HUES6 (cell line): ENCODE results near the gene DCAKD.

Experiments used
- H3K27ac ChIP-seq: 2 replicates; pipeline ENCODE4 v1.7.0; 2013; ENCODE audit warnings: low read depth, mild to moderate bottlenecking, low read length, inconsistent platforms
- H3K27me3 ChIP-seq: 2 replicates; pipeline ENCODE4 v1.6.1; 2013; ENCODE audit warnings: low read length; ENCODE audit not compliant: control insufficient read depth, insufficient read depth
- H3K36me3 ChIP-seq: 2 replicates; pipeline ENCODE4 v1.6.1; 2013; ENCODE audit warnings: low read length; ENCODE audit not compliant: control insufficient read depth, insufficient read depth
- H3K4me1 ChIP-seq: 2 replicates; pipeline ENCODE4 v1.6.1; 2013; ENCODE audit warnings: low read length; ENCODE audit not compliant: control insufficient read depth, insufficient read depth
- H3K4me3 ChIP-seq: 2 replicates; pipeline ENCODE4 v1.5.1; 2013; ENCODE audit warnings: low read depth, low read length
- H3K9ac ChIP-seq: one replicate; pipeline ENCODE4 v1.6.1; 2013; ENCODE audit warnings: mild to moderate bottlenecking, low read length
- H3K9me3 ChIP-seq: 2 replicates; pipeline ENCODE4 v1.6.1; 2013; ENCODE audit warnings: low read depth, low read length; ENCODE audit not compliant: control insufficient read depth, insufficient read depth

The DCAKD gene

DNA sequence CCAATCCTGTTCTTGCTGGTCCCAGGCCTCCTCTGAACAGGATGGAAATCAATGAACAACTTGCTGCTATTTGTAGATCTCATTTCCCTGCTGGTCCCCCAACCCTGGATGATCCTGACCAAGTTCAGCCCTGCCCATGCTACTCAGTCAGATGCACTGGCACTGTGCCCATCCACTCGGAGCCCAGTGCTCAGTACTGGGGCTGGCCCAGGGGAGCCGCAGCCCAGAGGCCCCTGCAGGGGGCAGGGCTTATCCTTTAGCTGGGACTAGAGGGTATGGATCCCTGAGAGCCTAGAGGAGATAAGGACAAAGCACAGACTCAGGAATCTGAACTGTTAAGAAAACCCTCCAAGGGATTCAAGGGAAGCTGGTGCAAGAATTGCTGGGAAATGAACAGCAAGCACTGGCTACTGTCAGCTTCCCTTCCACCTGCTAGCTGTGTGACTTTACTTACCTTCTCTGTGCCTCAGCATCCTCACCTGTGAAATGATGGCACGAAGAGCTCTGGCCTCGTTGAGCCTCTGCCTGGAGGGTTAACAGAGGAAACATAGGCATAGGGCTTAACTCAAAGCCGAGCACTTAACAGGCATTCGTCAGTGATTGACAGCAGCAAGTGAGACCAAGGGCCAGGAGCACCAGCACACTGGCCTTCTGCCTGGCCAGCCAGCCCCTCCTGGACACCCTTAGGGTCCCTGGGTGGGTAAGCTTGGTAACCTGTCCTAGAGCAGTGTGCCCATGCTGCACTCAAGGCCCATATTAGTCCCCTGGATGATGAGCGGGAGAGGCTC is 53.5 kb downstream of the DCAKD start:
- peaks cover 7% of the 10 kb centered on the region for H3K9me3 ChIP-seq

DNA sequence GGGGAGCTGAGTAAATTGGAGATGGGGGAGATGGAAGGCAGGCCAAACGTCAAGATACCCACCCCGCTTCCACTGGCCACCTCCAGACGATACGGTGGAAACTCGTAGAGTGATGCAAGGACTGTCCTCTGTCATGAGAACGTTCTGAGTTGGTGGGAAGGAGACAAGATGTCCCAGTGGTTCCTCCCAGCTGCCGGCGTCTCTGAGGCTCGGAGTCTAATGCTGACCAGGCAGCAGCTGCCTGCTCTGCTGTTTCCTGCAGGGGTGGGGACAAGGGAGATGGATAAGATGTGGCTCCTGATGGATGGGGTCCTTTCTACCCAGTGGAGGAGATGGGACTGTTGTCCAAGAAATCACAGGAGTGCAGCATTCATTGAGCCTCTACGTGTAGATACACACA is 55.1 kb downstream of the DCAKD start:
- Histone ChIP-seq H3K4me3 (no peak overlapping the region), H3K9ac (no peak overlapping the region), H3K4me1 (peaks cover 6% of the 10 kb centered on the region; the same call in 1 of the 2 replicates), H3K9me3 (peaks cover 7% of the 10 kb centered on the region), H3K27ac (no peak overlapping the region), H3K27me3 (no peaks in the 10 kb centered on the region), H3K36me3 (no peaks in the 10 kb centered on the region)

More for the DNA sequence above, 53.5 kb downstream of the DCAKD start:
- Histone ChIP-seq H3K4me1 (peaks cover under 1% of the 10 kb centered on the region; the same call in 1 of the 2 replicates), H3K27me3 (no peaks in the 10 kb centered on the region), H3K36me3 (no peaks in the 10 kb centered on the region), H3K9ac (no peak overlapping the region), H3K4me3 (no peak overlapping the region), H3K27ac (no peak overlapping the region)

DNA sequence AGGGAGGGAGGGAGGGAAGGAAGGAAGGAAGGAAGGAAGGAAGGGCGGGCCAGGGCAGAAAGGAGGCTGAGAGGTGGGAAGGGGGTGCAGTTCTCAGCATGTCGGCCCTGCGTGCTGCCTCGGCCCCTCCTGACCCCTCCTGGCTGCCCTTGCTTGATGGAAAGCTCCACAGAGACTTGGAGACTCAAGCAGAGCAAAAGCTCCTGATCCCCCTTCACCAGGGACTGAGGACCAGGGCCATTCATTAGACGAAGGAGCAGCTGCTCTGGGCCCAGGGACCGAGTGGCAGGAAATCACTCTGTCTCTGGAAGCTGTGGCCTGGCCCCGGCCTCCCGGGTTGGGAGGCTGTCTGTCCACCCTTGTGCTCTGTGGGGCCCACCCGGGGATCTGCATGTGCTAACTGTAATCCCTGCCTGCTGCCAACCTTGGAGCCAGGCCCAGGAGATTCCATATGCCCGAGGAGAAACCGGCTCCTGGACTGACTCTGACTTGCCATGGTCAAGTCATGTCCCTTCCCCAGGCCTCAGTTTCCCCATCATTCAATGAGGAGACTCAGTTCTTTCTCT is 55.9 kb downstream of the DCAKD start:
- H3K27ac ChIP-seq: no peak overlapping the region
- no peaks in the 10 kb centered on the region for H3K27me3 ChIP-seq
- peaks cover 8% of the 10 kb centered on the region; the same call in 1 of the 2 replicates for H3K4me1 ChIP-seq
- no peaks in the 10 kb centered on the region for H3K36me3 ChIP-seq
- no peak overlapping the region for H3K9ac ChIP-seq
- peaks cover 7% of the 10 kb centered on the region for H3K9me3 ChIP-seq
- no peak overlapping the region for H3K4me3 ChIP-seq

DNA sequence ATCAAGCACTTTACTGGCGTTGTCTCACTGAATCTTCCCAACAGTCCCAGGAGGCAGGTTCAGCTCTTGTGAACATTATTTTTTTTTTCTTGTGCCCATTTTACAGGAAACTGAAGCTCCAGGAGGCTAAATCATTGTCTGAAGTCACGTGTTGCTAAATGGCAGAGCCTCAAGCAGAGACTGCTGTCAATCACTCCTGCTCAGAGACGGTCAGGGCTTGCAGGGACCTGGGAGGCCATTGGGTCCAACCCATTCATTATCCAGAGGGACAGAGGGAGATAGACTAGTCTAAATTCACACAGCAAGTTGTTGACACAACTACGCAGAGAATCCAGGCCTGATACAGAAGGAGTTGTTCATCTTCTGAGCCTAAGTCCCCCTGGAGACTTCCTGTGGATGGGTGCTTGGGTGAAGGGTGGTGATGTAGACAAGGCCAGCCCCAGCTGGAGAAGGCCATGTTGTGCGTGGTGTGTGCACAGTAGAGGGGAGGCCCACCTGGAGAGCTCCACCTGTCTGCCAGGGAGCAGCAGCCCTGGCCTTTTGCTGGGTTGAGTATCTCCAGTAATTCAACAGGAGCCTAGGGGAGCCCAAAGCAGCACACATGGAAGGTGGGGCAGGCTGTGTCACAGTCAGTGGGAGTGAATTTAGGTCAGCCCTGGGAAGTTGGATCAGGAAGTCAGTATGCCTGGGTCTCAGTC is 59.0 kb downstream of the DCAKD start:
- no peaks in the 10 kb centered on the region for H3K27me3 ChIP-seq
- no peak overlapping the region for H3K9ac ChIP-seq
- H3K9me3 ChIP-seq: no peaks in the 10 kb centered on the region

DNA sequence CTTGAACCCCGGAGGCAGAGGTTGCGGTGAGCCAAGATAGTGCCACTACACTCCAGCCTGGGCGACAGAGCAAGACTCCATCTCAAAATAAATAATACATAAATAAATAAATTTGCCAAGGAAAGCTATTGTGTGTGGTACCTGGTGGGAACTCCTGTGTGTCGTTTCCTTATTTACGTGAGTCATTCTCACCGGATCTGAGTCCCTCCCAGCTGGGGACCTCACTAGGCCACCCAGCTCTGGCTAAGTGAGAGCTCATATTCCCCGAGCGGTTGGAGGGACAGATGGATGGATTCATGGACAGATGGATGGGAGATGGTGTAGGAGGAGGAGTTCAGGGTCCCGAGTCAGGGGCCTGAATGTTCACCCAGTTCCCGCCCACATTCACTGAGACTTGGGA is 60.4 kb downstream of the DCAKD start:
- Histone ChIP-seq H3K4me1 (peaks cover 23% of the 10 kb centered on the region), H3K27me3 (peaks cover under 1% of the 10 kb centered on the region; the same call in 1 of the 2 replicates), H3K27ac (no peak overlapping the region), H3K36me3 (no peaks in the 10 kb centered on the region), H3K9me3 (no peaks in the 10 kb centered on the region), H3K4me3 (no peak overlapping the region), H3K9ac (no peak overlapping the region)

More for the DNA sequence above, 59.0 kb downstream of the DCAKD start:
- Histone ChIP-seq H3K27ac (no peak overlapping the region), H3K4me1 (peaks cover 20% of the 10 kb centered on the region), H3K36me3 (no peaks in the 10 kb centered on the region), H3K4me3 (no peak overlapping the region)

DNA sequence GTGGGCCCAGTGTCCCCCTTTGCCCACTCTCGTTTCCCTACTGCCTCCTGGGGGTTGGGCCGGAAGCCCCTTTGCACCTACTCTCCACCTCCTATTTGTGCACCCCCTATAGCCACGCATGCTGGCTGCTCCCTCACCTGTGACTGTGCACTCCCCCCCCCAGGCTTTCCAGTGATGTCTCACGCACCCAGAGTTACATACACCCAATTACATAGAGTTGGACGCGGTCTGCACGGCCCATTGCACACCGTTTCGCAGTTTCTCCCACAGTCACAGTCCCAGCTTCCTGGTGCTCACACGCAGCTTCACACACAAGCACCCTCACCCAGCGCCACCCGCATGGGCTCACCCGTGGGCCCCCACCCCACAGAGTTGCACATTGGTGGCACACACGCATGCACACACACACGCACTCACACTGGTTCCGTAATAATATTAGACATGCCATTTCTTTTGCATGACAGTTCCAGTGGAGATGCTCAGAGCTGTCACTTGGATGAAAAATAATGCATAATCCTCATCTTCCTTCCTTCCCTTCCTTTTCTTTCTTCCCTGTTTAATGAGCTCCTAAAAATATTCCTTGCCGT is 61.8 kb downstream of the DCAKD start:
- H3K4me1 ChIP-seq: peaks cover 23% of the 10 kb centered on the region
- no peaks in the 10 kb centered on the region for H3K36me3 ChIP-seq
- H3K27me3 ChIP-seq: peaks cover 6% of the 10 kb centered on the region; the same call in 1 of the 2 replicates
- H3K4me3 ChIP-seq: no peak overlapping the region
- H3K9ac ChIP-seq: no peak overlapping the region
- no peaks in the 10 kb centered on the region for H3K9me3 ChIP-seq
- H3K27ac ChIP-seq: no peak overlapping the region

DNA sequence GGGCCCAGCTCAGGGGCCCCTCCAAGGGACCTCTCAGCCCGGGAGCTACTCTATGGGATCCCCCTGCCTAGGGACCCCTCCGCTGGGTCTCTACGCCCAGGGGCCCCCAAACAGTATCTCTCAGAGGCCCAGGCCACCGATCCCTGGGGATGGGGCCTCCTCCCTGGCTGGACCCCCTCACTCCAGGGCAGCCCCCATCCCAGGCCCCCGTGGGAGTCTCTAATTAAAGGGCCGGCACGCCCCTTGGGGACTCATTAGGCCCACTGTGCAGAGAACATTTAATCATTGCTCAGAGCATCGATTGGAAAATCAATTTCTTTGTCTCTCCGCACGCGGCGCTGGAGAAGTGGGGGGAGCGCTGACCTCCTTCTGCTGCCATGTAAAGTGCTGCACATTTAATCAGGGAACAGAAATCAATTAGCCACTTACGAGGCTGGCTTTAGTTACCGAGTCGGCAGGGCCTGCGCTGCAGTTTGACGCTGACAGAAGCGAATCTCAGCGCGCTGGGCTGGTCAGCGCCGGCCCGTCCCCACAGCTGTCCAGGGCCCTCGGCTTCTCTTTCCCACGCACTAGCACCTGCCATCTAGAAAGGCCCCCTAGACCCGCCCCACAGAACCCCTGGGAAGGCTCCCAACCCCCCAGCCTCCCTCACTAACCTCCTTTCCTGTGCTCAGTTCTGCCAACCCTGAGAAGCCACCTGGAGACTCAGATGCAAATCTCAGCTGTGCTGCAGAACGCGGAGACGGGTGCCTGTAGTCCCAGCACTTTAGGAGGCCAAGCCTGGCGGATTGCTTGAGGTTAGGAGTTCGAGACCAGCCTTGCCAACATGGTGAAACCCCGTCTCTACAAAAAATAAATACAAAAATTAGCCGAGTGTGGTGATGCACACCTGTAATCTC is 63.1 kb downstream of the DCAKD start:
- Histone ChIP-seq H3K4me1 (peaks cover 23% of the 10 kb centered on the region), H3K27ac (no peak overlapping the region), H3K9ac (no peak overlapping the region), H3K4me3 (0 out of 2 replicates have a peak overlapping the region, but pooled peaks have one; percentile 41), H3K36me3 (no peaks in the 10 kb centered on the region), H3K27me3 (peaks cover 6% of the 10 kb centered on the region; the same call in 1 of the 2 replicates), H3K9me3 (no peaks in the 10 kb centered on the region)

DNA sequence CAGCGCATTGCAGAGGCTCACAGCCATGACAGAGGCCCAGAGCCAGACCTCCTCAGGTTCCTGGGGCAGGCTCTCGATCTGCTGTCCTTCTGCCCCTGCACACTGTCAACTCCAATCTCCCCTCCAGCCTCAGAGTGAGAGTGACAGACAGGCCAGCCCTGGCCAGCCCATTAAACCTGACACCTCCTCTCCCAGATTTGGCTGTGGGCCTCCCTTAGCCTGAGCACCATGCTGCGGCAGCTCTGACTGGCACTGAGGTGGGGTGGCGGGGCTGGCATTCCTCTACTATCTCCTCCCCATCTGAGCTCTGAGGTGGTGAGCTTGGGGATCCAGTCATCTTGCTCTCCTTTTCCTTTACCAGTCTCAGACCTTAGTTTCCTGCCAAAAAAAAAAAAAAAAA is 67.9 kb downstream of the DCAKD start:
- Histone ChIP-seq H3K4me1 (peaks cover 19% of the 10 kb centered on the region; the same call in 1 of the 2 replicates), H3K4me3 (no peak overlapping the region), H3K9ac (no peak overlapping the region), H3K27ac (no peak overlapping the region), H3K9me3 (no peaks in the 10 kb centered on the region), H3K27me3 (peaks cover 6% of the 10 kb centered on the region; the same call in 1 of the 2 replicates), H3K36me3 (no peaks in the 10 kb centered on the region)

DNA sequence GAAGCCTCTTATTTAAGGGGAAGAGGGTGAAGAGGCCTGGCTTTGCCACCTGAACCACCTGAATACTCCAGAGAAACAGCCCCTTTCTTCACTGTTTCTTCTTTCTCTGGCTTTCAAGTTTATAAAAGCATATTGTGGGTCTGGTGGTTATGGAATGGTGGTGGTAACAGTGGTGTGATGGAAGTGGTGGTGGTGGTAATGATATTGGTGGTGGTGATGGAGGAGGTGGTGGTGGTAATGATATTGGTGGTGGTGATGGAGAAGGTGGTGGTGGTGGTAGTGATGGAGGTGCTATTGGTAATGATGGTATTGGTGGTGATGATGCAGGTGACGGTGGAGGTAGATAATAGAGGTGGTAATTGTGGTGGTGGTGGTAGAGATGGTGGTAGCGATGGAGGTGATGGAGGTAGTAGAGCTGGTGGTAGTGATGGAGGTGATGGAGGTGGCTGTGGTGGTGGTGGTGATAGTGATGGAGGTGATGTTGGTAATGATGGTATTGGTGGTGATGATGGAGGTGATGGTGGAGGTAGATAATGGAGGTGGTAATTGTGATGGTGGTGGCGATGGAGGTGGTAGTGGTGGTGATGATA is 69.2 kb downstream of the DCAKD start:
- Histone ChIP-seq H3K9ac (no peak overlapping the region), H3K9me3 (no peaks in the 10 kb centered on the region), H3K27me3 (peaks cover 6% of the 10 kb centered on the region; the same call in 1 of the 2 replicates), H3K36me3 (no peaks in the 10 kb centered on the region), H3K4me1 (peaks cover 21% of the 10 kb centered on the region), H3K4me3 (no peak overlapping the region), H3K27ac (no peak overlapping the region)
